Endodermal cell (in vitro differentiated cells): Measurements from ENCODE around the gene NGF. TPM values are rescaled to one million over a fixed set of nuclear protein-coding genes. Genes with fewer than 3 reads are reported as not detected.

Experiments
- DNase-seq: peaks from one replicate; pipeline ENCODE4 v3.0.0-alpha.2; 2017
- H3K27ac ChIP-seq: 2 replicates; pipeline ENCODE4 v1.5.1; 2013; ENCODE audit warnings: mild to moderate bottlenecking, low read depth, low read length, moderate library complexity
- H3K27me3 ChIP-seq: 2 replicates; pipeline ENCODE4 v1.6.1; 2013; ENCODE audit warnings: mild to moderate bottlenecking, low read length, moderate library complexity; ENCODE audit not compliant: insufficient read depth, control insufficient read depth, poor library complexity, severe bottlenecking
- H3K36me3 ChIP-seq: 2 replicates; pipeline ENCODE4 v1.7.0; 2013; ENCODE audit warnings: mild to moderate bottlenecking, low read length, moderate library complexity; ENCODE audit not compliant: control insufficient read depth, insufficient read depth
- H3K4me1 ChIP-seq: one replicate; pipeline ENCODE4 v1.7.0; 2013; ENCODE audit warnings: low read length; ENCODE audit not compliant: control insufficient read depth, insufficient read depth
- H3K4me3 ChIP-seq: 2 replicates; pipeline ENCODE4 v1.5.1; 2013; ENCODE audit warnings: mild to moderate bottlenecking, low read length, moderate library complexity
- H3K9ac ChIP-seq: 2 replicates; pipeline ENCODE4 v1.6.1; 2013; ENCODE audit warnings: mild to moderate bottlenecking, low read length, moderate library complexity; ENCODE audit not compliant: poor library complexity, severe bottlenecking; ENCODE audit errors: extremely low read depth
- H3K9me3 ChIP-seq: 2 replicates; pipeline ENCODE4 v1.6.1; 2013; ENCODE audit warnings: mild to moderate bottlenecking, low read length, moderate library complexity; ENCODE audit not compliant: control insufficient read depth
- H3K27ac Mint-ChIP-seq: 2 replicates; pipeline ENCODE4 v1.8.0; 2020; ENCODE audit warnings: mixed read lengths
- H3K27me3 Mint-ChIP-seq: 2 replicates; pipeline ENCODE4 v1.8.0; 2021; ENCODE audit warnings: mild to moderate bottlenecking, mixed read lengths; ENCODE audit not compliant: insufficient read depth
- H3K36me3 Mint-ChIP-seq: 2 replicates; pipeline ENCODE4 v1.8.0; 2020; ENCODE audit warnings: low read depth, mixed read lengths
- H3K4me1 Mint-ChIP-seq: 2 replicates; pipeline ENCODE4 v1.8.0; 2020; ENCODE audit warnings: mixed read lengths
- H3K4me3 Mint-ChIP-seq: 2 replicates; pipeline ENCODE4 v1.8.0; 2020; ENCODE audit warnings: mild to moderate bottlenecking, moderate library complexity, mixed read lengths
- H3K9me3 Mint-ChIP-seq: 2 replicates; pipeline ENCODE4 v1.8.0; 2020; ENCODE audit warnings: mild to moderate bottlenecking, mixed read lengths
- WGBS, 2 experiments: methylation state at CpG; one replicate each; pipeline versions ENCODE4 v1.1.5 to v1.1.7; 2013; ENCODE audit warnings: missing lambda C conversion rate in 2 of 2, mixed read lengths in 1 of 2; ENCODE audit not compliant: insufficient coverage in 1 of 2, insufficient read length in 1 of 2; 5-methylcytosine and 5-hydroxymethylcytosine counted together
- total RNA-seq, 2 donors: library from RNA; stranded (reverse); fragmentation: NEBNext Ultra II Directional in 1 of 2; extraction: Animal tissue kit (Norgen Biotek cat#: 25700) in 1 of 2; gene quantifications; 2 replicates in 1 of 2; 3 replicates in 1 of 2; pipeline ENCODE4 v1.2.1, GENCODE V29; 2021
- TF ChIP-seq, protein P1 (sequence below): fragments of 200-600 bp; sonication (generic); conservative IDR thresholded peaks from 2 replicates; pipeline ENCODE4 v1.5.0; 2021; ENCODE audit warnings: antibody characterized with exemption, mild to moderate bottlenecking

NGF gene
- total RNA-seq, 2 donors from 2014 or later: 0.26 TPM; not detected in 1

- no peaks in the 10 kb centered on the region for H3K36me3 Mint-ChIP-seq
- 91 to 100% methylated on average over 3 of the region's 3 CpGs for WGBS, 2 experiments
Measured at GRCh38 chr1:115295904-115296696, 41.9 kb downstream of the NGF start.

DNA sequence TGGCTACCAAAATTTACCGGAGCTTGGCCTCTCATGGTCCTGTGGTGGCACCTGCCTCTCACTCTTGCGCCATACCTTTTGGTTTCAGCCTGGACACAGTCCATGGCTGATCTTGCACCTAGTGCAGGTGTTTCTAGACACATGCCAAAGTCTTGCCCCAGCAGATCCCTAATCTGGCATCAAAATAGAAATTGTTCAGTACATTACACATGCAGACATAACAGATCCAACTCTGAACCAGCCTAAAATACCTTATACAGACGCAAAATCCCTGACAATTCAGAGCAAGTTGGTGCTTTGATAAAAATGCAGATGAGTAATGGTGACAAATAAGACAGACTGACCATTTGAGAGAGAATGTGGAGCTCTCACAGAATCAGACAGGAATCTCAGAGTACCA, 44.1 kb downstream of the NGF start:
- H3K4me1 ChIP-seq: no peaks in the 10 kb centered on the region
- no peaks in the 10 kb centered on the region for H3K36me3 Mint-ChIP-seq
- H3K36me3 ChIP-seq: no peaks in the 10 kb centered on the region
- peaks cover 4% of the 10 kb centered on the region for H3K4me1 Mint-ChIP-seq
- H3K4me3 ChIP-seq: no peak overlapping the region
- TF ChIP-seq, protein P1, sequence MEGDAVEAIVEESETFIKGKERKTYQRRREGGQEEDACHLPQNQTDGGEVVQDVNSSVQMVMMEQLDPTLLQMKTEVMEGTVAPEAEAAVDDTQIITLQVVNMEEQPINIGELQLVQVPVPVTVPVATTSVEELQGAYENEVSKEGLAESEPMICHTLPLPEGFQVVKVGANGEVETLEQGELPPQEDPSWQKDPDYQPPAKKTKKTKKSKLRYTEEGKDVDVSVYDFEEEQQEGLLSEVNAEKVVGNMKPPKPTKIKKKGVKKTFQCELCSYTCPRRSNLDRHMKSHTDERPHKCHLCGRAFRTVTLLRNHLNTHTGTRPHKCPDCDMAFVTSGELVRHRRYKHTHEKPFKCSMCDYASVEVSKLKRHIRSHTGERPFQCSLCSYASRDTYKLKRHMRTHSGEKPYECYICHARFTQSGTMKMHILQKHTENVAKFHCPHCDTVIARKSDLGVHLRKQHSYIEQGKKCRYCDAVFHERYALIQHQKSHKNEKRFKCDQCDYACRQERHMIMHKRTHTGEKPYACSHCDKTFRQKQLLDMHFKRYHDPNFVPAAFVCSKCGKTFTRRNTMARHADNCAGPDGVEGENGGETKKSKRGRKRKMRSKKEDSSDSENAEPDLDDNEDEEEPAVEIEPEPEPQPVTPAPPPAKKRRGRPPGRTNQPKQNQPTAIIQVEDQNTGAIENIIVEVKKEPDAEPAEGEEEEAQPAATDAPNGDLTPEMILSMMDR: no peak
- H3K9ac ChIP-seq: no peak overlapping the region
- no peak overlapping the region for H3K4me3 Mint-ChIP-seq
- no peaks in the 10 kb centered on the region for H3K9me3 ChIP-seq
- DNase-seq: no peak
- no peaks in the 10 kb centered on the region for H3K9me3 Mint-ChIP-seq
- H3K27ac ChIP-seq: no peak overlapping the region
- H3K27me3 Mint-ChIP-seq: no peaks in the 10 kb centered on the region
- 94 to 100% methylated on average over 2 to 3 of the region's 3 CpGs for WGBS, 2 experiments
- no peak overlapping the region for H3K27ac Mint-ChIP-seq
- H3K27me3 ChIP-seq: no peaks in the 10 kb centered on the region

More at GRCh38 chr1:115295904-115296696, 41.9 kb downstream of the NGF start:
- Mint-ChIP-seq H3K4me1 (peaks cover 16% of the 10 kb centered on the region), H3K27me3 (no peaks in the 10 kb centered on the region), H3K4me3 (no peak overlapping the region), H3K27ac (no peak overlapping the region), H3K9me3 (no peaks in the 10 kb centered on the region)
- Histone ChIP-seq H3K36me3 (no peaks in the 10 kb centered on the region), H3K9ac (no peak overlapping the region), H3K27ac (no peak overlapping the region), H3K9me3 (no peaks in the 10 kb centered on the region), H3K4me1 (peaks cover 11% of the 10 kb centered on the region), H3K27me3 (no peaks in the 10 kb centered on the region), H3K4me3 (no peak overlapping the region)
- DNase-seq: no peak
- TF ChIP-seq, protein P1: no peak

GRCh38 chr1:115293006-115293405, 45.0 kb downstream of the NGF start:
- no peaks in the 10 kb centered on the region for H3K9me3 Mint-ChIP-seq
- H3K4me1 ChIP-seq: no peaks in the 10 kb centered on the region
- no peaks in the 10 kb centered on the region for H3K36me3 ChIP-seq
- H3K27me3 Mint-ChIP-seq: no peaks in the 10 kb centered on the region
- no peaks in the 10 kb centered on the region for H3K9me3 ChIP-seq
- no peak overlapping the region for H3K9ac ChIP-seq
- H3K4me3 ChIP-seq: no peak overlapping the region
- H3K27ac Mint-ChIP-seq: no peak overlapping the region
- DNase-seq: no peak
- 91 to 96% methylated on average over 5 of the region's 5 CpGs for WGBS, 2 experiments
- no peaks in the 10 kb centered on the region for H3K27me3 ChIP-seq
- H3K4me3 Mint-ChIP-seq: no peak overlapping the region
- H3K4me1 Mint-ChIP-seq: peaks cover 4% of the 10 kb centered on the region
- TF ChIP-seq, protein P1: no peak
- no peak overlapping the region for H3K27ac ChIP-seq
- no peaks in the 10 kb centered on the region for H3K36me3 Mint-ChIP-seq
